8988T (cell line): Measurements from ENCODE around the gene AKNAD1.

ENCODE experiments used
- DNase-seq: peaks from one replicate; pipeline ENCODE4 v3.0.0; 2011

Gene AKNAD1

GRCh38 chr1:108779455-108779854 lies 77.4 kb downstream of the AKNAD1 start:
- no peak for DNase-seq

GRCh38 chr1:108777839-108778238 lies 79.1 kb downstream of the AKNAD1 start:
- DNase-seq, result no peak

- no peak for DNase-seq
Measured at GRCh38 chr1:108767708-108768107, 89.2 kb downstream of the AKNAD1 start.

GRCh38 chr1:108767115-108767514 lies 89.8 kb downstream of the AKNAD1 start:
- DNase-seq, result no peak
